ENCODE measurements around the gene MAGEF1.

GRCh38 chr3:184741259-184741556, 29.3 kb upstream of the MAGEF1 start:
- TF ChIP-seq CTCF (IDR thresholded peaks at IDR 0.05; ENCODE audit: low read length) (no peak), EZH2 (IDR thresholded peaks at IDR 0.05; ENCODE audit: borderline replicate concordance, low read length) (no peak)

Data from OCI-LY1 (cell line).